K562 (cell line): Measurements from ENCODE around the gene MDC1. TPM values are rescaled to one million over a fixed set of nuclear protein-coding genes. Genes with fewer than 3 reads are reported as not detected.

Experiments
- AFF4 ChIP-seq: sonication (generic); formaldehyde crosslinking; IDR thresholded peaks from 2 replicates; pipeline ENCODE4 v1.8.0; 2023; ENCODE audit warnings: mild to moderate bottlenecking, missing genetic modification reagents
- BRF2 ChIP-seq: IDR thresholded peaks from 3 replicates; pipeline ENCODE4 v1.6.1; 2011; ENCODE audit warnings: borderline replicate concordance, mild to moderate bottlenecking; ENCODE audit not compliant: insufficient read length, insufficient read depth
- DPF2 ChIP-seq: fragments of 450-650 bp; IDR thresholded peaks from 2 replicates; pipeline ENCODE4 v1.6.1; 2016
- LEF1 ChIP-seq: fragments of 450-650 bp; IDR thresholded peaks from 2 replicates; pipeline ENCODE4 v1.6.1; 2016; ENCODE audit warnings: mild to moderate bottlenecking
- MLLT1 ChIP-seq, 2 experiments: fragments of 450-650 bp; IDR thresholded peaks; 2 replicates each; pipeline ENCODE4 v1.6.1; 2016
- MYNN ChIP-seq, 2 experiments: sonication (generic); formaldehyde crosslinking in 1 of 2; IDR thresholded peaks; 2 replicates each; pipeline versions ENCODE4 v1.5.0 to v1.6.1; 2016 to 2020; ENCODE audit warnings: antibody characterized with exemption in 1 of 2, missing genetic modification reagents in 1 of 2
- NR0B1 ChIP-seq: fragments of 450-650 bp; IDR thresholded peaks from one replicate; pipeline ENCODE4 v1.6.1; 2018; ENCODE audit warnings: mild to moderate bottlenecking, moderate library complexity; ENCODE audit not compliant: partially characterized antibody
- PHF21A ChIP-seq: fragments of 450-650 bp; IDR thresholded peaks from 2 replicates; pipeline ENCODE4 v1.6.1; 2017; ENCODE audit warnings: low read depth, borderline replicate concordance
- RBM17 ChIP-seq: fragments of 200-400 bp; formaldehyde crosslinking; IDR thresholded peaks from 2 replicates; pipeline ENCODE4 v1.6.1; 2017; ENCODE audit warnings: low read depth, mild to moderate bottlenecking, low read length, borderline replicate concordance
- THRA ChIP-seq: fragments of 450-650 bp; IDR thresholded peaks from 2 replicates; pipeline ENCODE4 v1.6.1; 2017; ENCODE audit warnings: mild to moderate bottlenecking, moderate library complexity
- USF1 ChIP-seq: sonication (generic); formaldehyde crosslinking; IDR thresholded peaks from 2 replicates; pipeline ENCODE4 v1.9.0; 2022; ENCODE audit warnings: mild to moderate bottlenecking, missing genetic modification reagents
- WHSC1 ChIP-seq: IDR thresholded peaks from one replicate; pipeline ENCODE4 v1.6.1; 2012; ENCODE audit warnings: low read length, control low read depth, inconsistent platforms
- XRCC4 ChIP-seq: IDR thresholded peaks from one replicate; pipeline ENCODE4 v1.6.1; 2011; ENCODE audit not compliant: insufficient read depth, insufficient read length; ENCODE audit errors: extremely low read depth
- ZNF395 ChIP-seq: fragments of 200-800 bp; sonication (Bioruptor generic); IDR thresholded peaks from 2 replicates; pipeline ENCODE4 v1.6.1; 2017; ENCODE audit warnings: missing genetic modification characterization, missing compliant biosample characterization
- ZNF717 ChIP-seq: fragments of 250-450 bp; sonication (Bioruptor Pico); IDR thresholded peaks from 2 replicates; pipeline ENCODE4 v1.5.0; 2021
- polyA plus RNA-seq, 8 experiments: library from polyadenylated mRNA; depleted of rRNA in 4 of 8; stranded (reverse) in 5 of 8; unstranded in 3 of 8; fragments of >200 nt; fragmentation: Nextera tagmentation in 2 of 8; fragmentation: Illumina TruSeq in 1 of 8; extraction: Ambion mirVana in 2 of 8; extraction: Trizol in 1 of 8; gene quantifications; 2 replicates each; pipeline versions ENCODE4 v1.2.1 to v1.2.3, GENCODE V29; 2011 to 2014; ENCODE audit warnings: inconsistent platforms in 1 of 8, missing spikeins in 1 of 8
- total RNA-seq, 7 experiments: library from RNA; depleted of rRNA in 6 of 7; stranded (reverse); fragments of >200 nt in 6 of 7; fragmentation: Illumina TruSeq in 2 of 7; extraction: Trizol in 2 of 7; gene quantifications; 2 replicates each; pipeline versions ENCODE4 v1.2.1 to v1.2.3, GENCODE V29; 2011 to 2021; ENCODE audit warnings: low replicate concordance in 1 of 7

The MDC1 gene
- total and polyA plus RNA-seq, 9 of the 15 experiments (the other 6 are each of a cell fraction or from before 2014, with no cell fraction given), result 8.2 to 114 (median 20.0) TPM

- TF ChIP-seq PHF21A (no peak), MLLT1 (IDR thresholded peaks at IDR 0.05) (no peak), XRCC4 (no peak), BRF2 (no peak), DPF2 (0 out of 2 replicates have a peak, but pooled peaks have one; percentile 8), MYNN (IDR thresholded peaks at IDR 0.05) (no peak), MYNN (CRISPR knock-in tag; IDR thresholded peaks at IDR 0.05) (no peak), NR0B1 (no peak), THRA (no peak), WHSC1 (no peak), USF1 (CRISPR knock-in tag) (no peak), ZNF717 (CRISPR knock-in tag) (0 out of 2 replicates have a peak, but pooled peaks have one; percentile 74), LEF1 (no peak; the same call in 1 of the 2 replicates), ZNF395 (CRISPR knock-in tag) (no peak), RBM17 (no peak), AFF4 (no peak)
Observed at GRCh38 chr6:30720738-30721197, 3.7 kb upstream of the MDC1 start (continued).
